Astrocyte (in vitro differentiated cells and primary cell): ENCODE results near the gene PGP. TPM values are rescaled to one million over a fixed set of nuclear protein-coding genes. Genes with fewer than 3 reads are reported as not detected.

ENCODE experiments used
- DNase-seq: peaks from one replicate; pipeline ENCODE4 v3.0.0-alpha.2; 2010; ENCODE audit warnings: low read depth
- FAIRE-seq: peaks from 2 replicates; lab custom pipeline; 2011; peaks lifted over from hg19 to GRCh38; lab: Jason Lieb, UNC
- H2AFZ ChIP-seq: 2 replicates; pipeline ENCODE4 v1.6.0; 2012; ENCODE audit warnings: low read depth, low read length, inconsistent platforms
- H3K27ac ChIP-seq: 2 replicates; pipeline ENCODE4 v1.5.1; 2011; ENCODE audit warnings: low read depth, low read length, inconsistent platforms
- H3K27me3 ChIP-seq: 2 replicates; pipeline ENCODE4 v1.6.0; 2011; ENCODE audit warnings: low read length, inconsistent platforms; ENCODE audit not compliant: insufficient read depth
- H3K36me3 ChIP-seq: 2 replicates; pipeline ENCODE4 v1.5.1; 2011; ENCODE audit warnings: low read length, inconsistent platforms; ENCODE audit not compliant: insufficient read depth
- H3K4me1 ChIP-seq: 2 replicates; pipeline ENCODE4 v1.5.1; 2011; ENCODE audit warnings: low read length, inconsistent platforms; ENCODE audit not compliant: insufficient read depth
- H3K4me2 ChIP-seq: 2 replicates; pipeline ENCODE4 v1.6.0; 2012; ENCODE audit warnings: low read length, inconsistent platforms
- H3K4me3 ChIP-seq: 2 replicates; pipeline ENCODE4 v1.5.1; 2011; ENCODE audit warnings: low read depth, mild to moderate bottlenecking, low read length, inconsistent platforms; ENCODE audit not compliant: insufficient read depth
- H3K79me2 ChIP-seq: 2 replicates; pipeline ENCODE4 v1.6.0; 2012; ENCODE audit warnings: mild to moderate bottlenecking, low read length, inconsistent platforms; ENCODE audit not compliant: insufficient read depth
- H3K9ac ChIP-seq: 2 replicates; pipeline ENCODE4 v1.6.0; 2012; ENCODE audit warnings: mild to moderate bottlenecking, low read length, inconsistent platforms
- H3K9me3 ChIP-seq: 2 replicates; pipeline ENCODE4 v1.5.1; 2012; ENCODE audit warnings: low read depth, mild to moderate bottlenecking, low read length, inconsistent platforms; ENCODE audit not compliant: insufficient read depth
- H4K20me1 ChIP-seq: 2 replicates; pipeline ENCODE4 v1.6.0; 2012; ENCODE audit warnings: low read length, inconsistent platforms; ENCODE audit not compliant: insufficient read depth
- H3K27ac Mint-ChIP-seq: one replicate; pipeline ENCODE4 v1.8.0; 2021; ENCODE audit warnings: mild to moderate bottlenecking, mixed read lengths; ENCODE audit not compliant: unreplicated experiment
- H3K27me3 Mint-ChIP-seq: one replicate; pipeline ENCODE4 v1.8.0; 2021; ENCODE audit warnings: low read depth, mixed read lengths; ENCODE audit not compliant: unreplicated experiment
- H3K36me3 Mint-ChIP-seq: one replicate; pipeline ENCODE4 v1.8.0; 2021; ENCODE audit warnings: low read depth, mixed read lengths; ENCODE audit not compliant: unreplicated experiment
- H3K4me1 Mint-ChIP-seq: one replicate; pipeline ENCODE4 v1.8.0; 2021; ENCODE audit warnings: low read depth, mixed read lengths; ENCODE audit not compliant: unreplicated experiment
- H3K4me3 Mint-ChIP-seq: one replicate; pipeline ENCODE4 v1.8.0; 2021; ENCODE audit warnings: mild to moderate bottlenecking, moderate library complexity, mixed read lengths; ENCODE audit not compliant: unreplicated experiment
- H3K9me3 Mint-ChIP-seq: one replicate; pipeline ENCODE4 v1.8.0; 2021; ENCODE audit warnings: mild to moderate bottlenecking, mixed read lengths; ENCODE audit not compliant: unreplicated experiment
- CTCF ChIP-seq: IDR thresholded peaks from 2 replicates; pipeline ENCODE4 v1.5.1; 2011; ENCODE audit warnings: low read depth, mild to moderate bottlenecking, inconsistent platforms, low read length, moderate library complexity; ENCODE audit not compliant: insufficient read depth
- EZH2 ChIP-seq: IDR thresholded peaks from 2 replicates; pipeline ENCODE4 v1.6.1; 2012; ENCODE audit warnings: mild to moderate bottlenecking, low read length, inconsistent platforms; ENCODE audit not compliant: insufficient read depth
- total RNA-seq: library from RNA; stranded (reverse); gene quantifications from 2 replicates; pipeline ENCODE4 v1.2.1, GENCODE V29; 2021

PGP gene
- total RNA-seq, 1 donor from 2014 or later: 21.1 TPM

GRCh38 chr16:2171601-2172178 lies 43.0 kb downstream of the PGP start:
- H3K79me2 ChIP-seq: peaks cover 1% of the 10 kb centered on the region
- H4K20me1 ChIP-seq: peaks cover 28% of the 10 kb centered on the region
- Mint-ChIP-seq H3K27ac (peak overlapping the region; percentile 53), H3K4me1 (no peaks in the 10 kb centered on the region), H3K27me3 (no peaks in the 10 kb centered on the region), H3K4me3 (no peak overlapping the region), H3K9me3 (no peaks in the 10 kb centered on the region), H3K36me3 (peaks cover 5% of the 10 kb centered on the region)
- peaks cover 2% of the 10 kb centered on the region for H3K36me3 ChIP-seq
- no peaks in the 10 kb centered on the region for H3K4me1 ChIP-seq
- no peaks in the 10 kb centered on the region for H3K27me3 ChIP-seq
- no peak overlapping the region for H3K4me2 ChIP-seq
- no peak overlapping the region for H3K4me3 ChIP-seq
- H3K9ac ChIP-seq: no peak overlapping the region
- no peaks in the 10 kb centered on the region for H3K9me3 ChIP-seq
- DNase-seq (no peak), FAIRE-seq (no peak)
- H3K27ac ChIP-seq: no peak overlapping the region
- no peak overlapping the region for H2AFZ ChIP-seq
- TF ChIP-seq EZH2 (no peak), CTCF (no peak)

- FAIRE-seq (no peak), DNase-seq (no peak)
These were observed 43.8 kb downstream of the PGP start for GRCh38 chr16:2170587-2171435.

More at GRCh38 chr16:2170587-2171435, 43.8 kb downstream of the PGP start:
- H3K27ac Mint-ChIP-seq: no peak overlapping the region
- Histone ChIP-seq H3K9ac (no peak overlapping the region), H3K79me2 (peaks cover 10% of the 10 kb centered on the region), H3K4me2 (no peak overlapping the region), H3K4me3 (no peak overlapping the region), H3K4me1 (no peaks in the 10 kb centered on the region), H3K27me3 (no peaks in the 10 kb centered on the region), H3K36me3 (peaks cover 5% of the 10 kb centered on the region), H2AFZ (no peak overlapping the region), H4K20me1 (peaks cover 37% of the 10 kb centered on the region), H3K9me3 (no peaks in the 10 kb centered on the region), H3K27ac (no peak overlapping the region)
- peaks cover 4% of the 10 kb centered on the region for H3K36me3 Mint-ChIP-seq
- no peaks in the 10 kb centered on the region for H3K27me3 Mint-ChIP-seq
- no peak for TF ChIP-seq EZH2
- no peak for TF ChIP-seq CTCF
- no peaks in the 10 kb centered on the region for H3K4me1 Mint-ChIP-seq
- H3K9me3 Mint-ChIP-seq: no peaks in the 10 kb centered on the region
- no peak overlapping the region for H3K4me3 Mint-ChIP-seq
